Testis (tissue), 3 donors: ENCODE data around the gene COX8A. TPM values are rescaled to one million over a fixed set of nuclear protein-coding genes. Genes with fewer than 3 reads are reported as not detected.

Experiments
- DNase-seq: peaks from one replicate; pipeline ENCODE4 v3.0.0-alpha.2; 2019
- H3K27ac ChIP-seq, 2 donors: fragments of 200-600 bp; sonication (generic); one replicate each; pipeline ENCODE4 v1.5.1; 2019
- H3K27me3 ChIP-seq: fragments of 200-600 bp; sonication (generic); one replicate; pipeline ENCODE4 v1.5.1; 2019
- H3K36me3 ChIP-seq: fragments of 200-600 bp; sonication (generic); one replicate; pipeline ENCODE4 v1.5.1; 2017; ENCODE audit warnings: low read depth; ENCODE audit errors: missing control alignments
- H3K4me1 ChIP-seq: fragments of 200-600 bp; sonication (generic); one replicate; pipeline ENCODE4 v1.5.1; 2019
- H3K4me3 ChIP-seq, 2 donors: fragments of 200-600 bp; sonication (generic); one replicate each; pipeline ENCODE4 v1.5.1; 2017 to 2019
- H3K9me3 ChIP-seq: fragments of 200-600 bp; sonication (generic); one replicate; pipeline ENCODE4 v1.5.1; 2017
- POLR2A ChIP-seq: fragments of 450-650 bp; IDR thresholded peaks from one replicate; pipeline ENCODE4 v1.6.1; 2017; ENCODE audit warnings: antibody characterized with exemption, mild to moderate bottlenecking, moderate library complexity
- WGBS, 2 donors: methylation state at CpG; one replicate each; pipeline ENCODE4 v1.1.5; 2018; 5-methylcytosine and 5-hydroxymethylcytosine counted together
- intact Hi-C: fragments of 100-400 bp; cut with DNase I; formaldehyde crosslinking; loops from one replicate; pipeline ENCODE4 v1.15.1; 2023; ENCODE audit warnings: low total_unique reads
- polyA plus RNA-seq: library from polyadenylated mRNA; stranded (reverse); fragments of 350-450 nt; fragmentation: Illumina TruSeq; extraction: RNeasy Lipid Tissue Mini Kit (QIAGEN cat#74804); gene quantifications from one replicate; pipeline ENCODE4 v1.2.3, GENCODE V29; 2014; ENCODE audit warnings: low read depth, low replicate concordance; ENCODE audit not compliant: insufficient read depth
- total RNA-seq, 2 donors: library from RNA; depleted of rRNA; stranded (reverse); fragments of >200 nt; gene quantifications; one replicate each; pipeline ENCODE4 v1.2.3, GENCODE V29; 2016
- TF ChIP-seq, protein P1 (sequence below), 3 experiments: fragments of 450-650 bp in 2 of 3; fragments of 200-600 bp in 1 of 3; sonication (generic) in 1 of 3; IDR thresholded peaks; one replicate each; pipeline ENCODE4 v1.5.1; 2016 to 2019; ENCODE audit warnings: antibody characterized with exemption in 3 of 3, mild to moderate bottlenecking in 2 of 3, moderate library complexity in 1 of 3

The COX8A gene
- total and polyA plus RNA-seq, 3 donors from 2014 or later, result 212 to 536 (median 438) TPM

DNA sequence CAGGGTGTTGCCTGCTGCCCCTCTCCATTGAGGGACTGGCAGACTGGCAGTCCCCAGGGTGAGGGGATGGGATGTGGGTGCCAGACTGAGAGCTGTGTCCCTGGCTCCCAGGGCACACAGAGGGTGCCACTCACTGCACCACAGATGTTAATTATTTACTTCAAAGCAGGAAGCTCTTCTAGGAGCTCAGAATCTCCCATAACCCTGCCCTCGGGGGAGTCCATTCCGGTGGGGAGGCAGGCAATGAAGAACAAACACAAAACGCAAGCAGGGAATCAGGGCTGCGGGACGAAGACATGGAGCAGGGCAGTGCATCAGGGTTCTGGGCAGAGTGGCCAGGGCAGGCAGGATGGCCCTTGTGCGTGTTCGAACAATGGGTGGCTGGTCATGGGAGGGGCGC, 37.0 kb downstream of the COX8A start:
- 92 to 94% methylated on average over 7 to 8 of the region's 8 CpGs for WGBS, 2 donors
- H3K27ac ChIP-seq, result no peak overlapping the region
- no peaks in the 10 kb centered on the region for H3K27me3 ChIP-seq
- H3K9me3 ChIP-seq, result no peaks in the 10 kb centered on the region
- intact Hi-C loops, result no loop called here
- no peak overlapping the region for H3K4me3 ChIP-seq
- TF ChIP-seq POLR2A, result no peak
- TF ChIP-seq, protein P1, sequence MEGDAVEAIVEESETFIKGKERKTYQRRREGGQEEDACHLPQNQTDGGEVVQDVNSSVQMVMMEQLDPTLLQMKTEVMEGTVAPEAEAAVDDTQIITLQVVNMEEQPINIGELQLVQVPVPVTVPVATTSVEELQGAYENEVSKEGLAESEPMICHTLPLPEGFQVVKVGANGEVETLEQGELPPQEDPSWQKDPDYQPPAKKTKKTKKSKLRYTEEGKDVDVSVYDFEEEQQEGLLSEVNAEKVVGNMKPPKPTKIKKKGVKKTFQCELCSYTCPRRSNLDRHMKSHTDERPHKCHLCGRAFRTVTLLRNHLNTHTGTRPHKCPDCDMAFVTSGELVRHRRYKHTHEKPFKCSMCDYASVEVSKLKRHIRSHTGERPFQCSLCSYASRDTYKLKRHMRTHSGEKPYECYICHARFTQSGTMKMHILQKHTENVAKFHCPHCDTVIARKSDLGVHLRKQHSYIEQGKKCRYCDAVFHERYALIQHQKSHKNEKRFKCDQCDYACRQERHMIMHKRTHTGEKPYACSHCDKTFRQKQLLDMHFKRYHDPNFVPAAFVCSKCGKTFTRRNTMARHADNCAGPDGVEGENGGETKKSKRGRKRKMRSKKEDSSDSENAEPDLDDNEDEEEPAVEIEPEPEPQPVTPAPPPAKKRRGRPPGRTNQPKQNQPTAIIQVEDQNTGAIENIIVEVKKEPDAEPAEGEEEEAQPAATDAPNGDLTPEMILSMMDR (IDR thresholded peaks at IDR 0.05), result no peak
- H3K36me3 ChIP-seq, result no peaks in the 10 kb centered on the region
- DNase-seq, result no peak
- peaks cover 15% of the 10 kb centered on the region for H3K4me1 ChIP-seq

DNA sequence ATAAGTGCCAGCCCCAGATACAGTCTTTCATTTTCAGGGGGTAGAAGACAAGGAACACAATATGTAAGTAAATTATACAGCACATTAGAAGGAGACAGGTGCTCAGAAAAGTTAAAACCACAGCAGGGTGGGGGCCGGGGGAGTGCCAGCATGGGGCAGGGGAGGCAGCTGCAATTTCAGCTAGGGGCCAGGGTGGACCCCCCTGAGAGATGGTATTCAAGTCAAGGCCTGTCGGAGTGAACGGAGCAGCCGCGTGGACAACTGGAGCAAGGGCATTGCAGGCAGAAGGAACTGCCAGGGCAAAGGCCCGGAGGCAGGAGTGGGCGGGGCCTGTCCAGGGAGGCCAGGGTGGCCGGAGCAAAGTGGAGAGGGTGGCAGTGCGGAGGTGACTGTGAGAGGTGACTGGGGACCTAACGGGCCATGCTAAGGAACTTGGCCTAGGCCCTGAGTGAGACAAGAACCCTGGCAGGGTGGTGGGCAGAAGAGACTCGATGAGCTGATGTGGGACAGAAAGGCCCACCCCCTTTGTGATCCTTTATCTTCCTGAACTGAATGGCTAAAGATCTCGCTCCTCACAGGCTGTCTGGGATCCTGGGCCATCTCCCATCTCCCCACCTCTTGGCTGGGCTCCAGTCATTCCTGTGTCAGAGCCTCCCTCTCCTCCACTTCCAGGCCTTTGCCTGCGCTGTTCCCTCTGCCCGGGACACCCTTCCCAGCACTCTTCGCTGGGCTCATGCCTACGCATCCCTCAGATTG, 38.9 kb downstream of the COX8A start:
- TF ChIP-seq, protein P1 (IDR thresholded peaks at IDR 0.05), result no peak
- no peak for TF ChIP-seq POLR2A
- 93 to 94% methylated on average over 15 to 16 of the region's 16 CpGs for WGBS, 2 donors
- H3K36me3 ChIP-seq, result no peaks in the 10 kb centered on the region
- intact Hi-C loops, result no loop called here
- H3K27ac ChIP-seq, result no peak overlapping the region
- no peak for DNase-seq
- peaks cover 7% of the 10 kb centered on the region for H3K4me1 ChIP-seq
- H3K4me3 ChIP-seq, result no peak overlapping the region
- H3K27me3 ChIP-seq, result no peaks in the 10 kb centered on the region
- H3K9me3 ChIP-seq, result no peaks in the 10 kb centered on the region

DNA sequence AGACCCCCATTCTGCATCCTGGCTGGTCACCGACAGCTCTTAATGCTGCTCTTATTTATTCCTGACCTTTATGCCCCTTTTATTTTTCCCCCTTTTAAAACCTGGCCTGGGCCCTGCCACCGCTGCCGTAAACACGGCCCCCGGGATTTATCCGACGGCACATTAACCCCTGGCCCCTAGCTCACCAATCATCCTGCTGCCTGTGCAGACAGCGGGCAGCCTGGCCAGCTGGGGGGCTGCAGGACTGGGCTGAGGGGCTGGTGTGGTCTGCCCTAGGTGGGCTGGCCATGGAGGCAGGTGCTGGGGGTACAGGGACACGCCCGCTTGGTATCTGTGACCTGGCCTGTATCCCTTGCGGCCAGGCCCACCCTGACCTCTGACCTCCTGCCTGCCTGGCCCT, 39.9 kb downstream of the COX8A start:
- H3K36me3 ChIP-seq, result no peaks in the 10 kb centered on the region
- H3K4me1 ChIP-seq, result peaks cover 14% of the 10 kb centered on the region
- H3K27me3 ChIP-seq, result no peaks in the 10 kb centered on the region
- TF ChIP-seq, protein P1 (IDR thresholded peaks at IDR 0.05), result no peak
- TF ChIP-seq POLR2A, result no peak
- H3K27ac ChIP-seq, result no peak overlapping the region
- no peaks in the 10 kb centered on the region for H3K9me3 ChIP-seq
- WGBS, 2 donors, result 87 to 92% methylated on average over 6 to 11 of the region's 11 CpGs
- intact Hi-C loops, result no loop called here
- DNase-seq, result no peak
- no peak overlapping the region for H3K4me3 ChIP-seq

DNA sequence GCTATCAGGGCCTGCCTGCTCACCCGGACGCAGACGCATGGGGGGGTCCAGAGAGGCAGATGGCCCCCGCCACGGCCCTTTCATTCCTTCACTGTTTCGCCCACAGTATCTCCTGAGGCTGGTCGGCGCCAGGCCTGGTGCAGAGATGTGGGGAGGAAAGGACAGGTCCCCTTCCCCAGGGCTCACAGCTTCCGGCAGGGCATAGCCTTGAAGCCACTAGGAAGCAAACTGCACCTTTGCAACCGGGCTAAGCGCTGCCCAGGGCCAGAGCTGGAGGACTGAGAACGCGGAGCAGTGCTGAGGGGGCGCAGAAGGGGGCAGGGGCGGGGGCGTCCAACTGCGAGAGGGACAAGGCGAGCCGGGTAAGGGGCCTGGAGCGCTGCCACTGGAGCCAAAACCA, 41.1 kb downstream of the COX8A start:
- peaks cover 14% of the 10 kb centered on the region for H3K4me1 ChIP-seq
- no peak overlapping the region for H3K27ac ChIP-seq
- intact Hi-C loops, result no loop called here
- no peaks in the 10 kb centered on the region for H3K27me3 ChIP-seq
- no peaks in the 10 kb centered on the region for H3K36me3 ChIP-seq
- H3K4me3 ChIP-seq, result no peak overlapping the region
- no peak for DNase-seq
- TF ChIP-seq POLR2A, result no peak
- TF ChIP-seq, protein P1 (IDR thresholded peaks at IDR 0.05), result no peak
- no peaks in the 10 kb centered on the region for H3K9me3 ChIP-seq
- 85 to 86% methylated on average over 18 to 20 of the region's 20 CpGs for WGBS, 2 donors
